Measurements from ENCODE around the gene SERF1A. TPM values are rescaled to one million over a fixed set of nuclear protein-coding genes. Genes with fewer than 3 reads are reported as not detected.
"Not testable (repeated sequence)": the region's sequence is repeated elsewhere in the genome, so short reads cannot be mapped to it uniquely, and the experiment has no call there.

Gene SERF1A
- total RNA-seq, result 1 to 10 TPM; 3.8 to 8.9 TPM

GRCh38 chr5:70900533-70901271 is at the start of gene SERF1A:
Gene SERF1A, plus strand, starts transcription at chr5:70900669. Its CDS starts 201 bp downstream, at chr5:70900870.
- H3K9ac ChIP-seq (ENCODE audit: low read depth in 2 of 2, low read length in 2 of 2); H3K4me1 ChIP-seq; H3K36me3 ChIP-seq; DNase-seq; H3K27me3 ChIP-seq; H3K9me3 ChIP-seq; H3K4me3 ChIP-seq; intact Hi-C loops (cut with DNase I); H3K27ac ChIP-seq: not testable (repeated sequence)

- H3K9ac ChIP-seq (ENCODE audit: low read depth in 2 of 2, low read length in 2 of 2); H3K27me3 ChIP-seq; H3K36me3 ChIP-seq; H3K27ac ChIP-seq; intact Hi-C loops (cut with DNase I); H3K9me3 ChIP-seq; H3K4me1 ChIP-seq; H3K4me3 ChIP-seq; DNase-seq: not testable (repeated sequence)
Measured at GRCh38 chr5:70866778-70867177, 33.7 kb upstream of the SERF1A start.

GRCh38 chr5:70870626-70871025 is 29.8 kb upstream of the SERF1A start:
- H3K27ac ChIP-seq; H3K36me3 ChIP-seq; H3K4me1 ChIP-seq; intact Hi-C loops (cut with DNase I); H3K27me3 ChIP-seq; H3K9me3 ChIP-seq; H3K4me3 ChIP-seq; DNase-seq; H3K9ac ChIP-seq (ENCODE audit: low read depth in 2 of 2, low read length in 2 of 2): not testable (repeated sequence)

GRCh38 chr5:70896076-70896475 is 4.4 kb upstream of the SERF1A start:
- intact Hi-C loops (cut with DNase I); H3K9me3 ChIP-seq; H3K4me1 ChIP-seq; H3K9ac ChIP-seq (ENCODE audit: low read depth in 2 of 2, low read length in 2 of 2); H3K27ac ChIP-seq; H3K27me3 ChIP-seq; H3K36me3 ChIP-seq; DNase-seq; H3K4me3 ChIP-seq: not testable (repeated sequence)

GRCh38 chr5:70901272-70901571 is 753 bp downstream of the SERF1A start:
- not testable (repeated sequence) for H3K9ac ChIP-seq (ENCODE audit: low read depth in 2 of 2, low read length in 2 of 2); H3K27ac ChIP-seq

GRCh38 chr5:70906624-70907023 is 6.2 kb downstream of the SERF1A start:
- H3K36me3 ChIP-seq; H3K27me3 ChIP-seq; H3K4me3 ChIP-seq; H3K9me3 ChIP-seq; H3K27ac ChIP-seq; DNase-seq; H3K4me1 ChIP-seq; H3K9ac ChIP-seq (ENCODE audit: low read depth in 2 of 2, low read length in 2 of 2); intact Hi-C loops (cut with DNase I): not testable (repeated sequence)

More at GRCh38 chr5:70901272-70901571, 753 bp downstream of the SERF1A start:
- H3K36me3 ChIP-seq; H3K27me3 ChIP-seq; intact Hi-C loops (cut with DNase I); DNase-seq; H3K4me3 ChIP-seq; H3K4me1 ChIP-seq; H3K9me3 ChIP-seq: not testable (repeated sequence)

- H3K27me3 ChIP-seq; DNase-seq; H3K9ac ChIP-seq (ENCODE audit: low read depth in 2 of 2, low read length in 2 of 2); H3K4me3 ChIP-seq; H3K9me3 ChIP-seq; intact Hi-C loops (cut with DNase I); H3K36me3 ChIP-seq; H3K27ac ChIP-seq; H3K4me1 ChIP-seq: not testable (repeated sequence)
Measured at GRCh38 chr5:70916829-70917228, 16.4 kb downstream of the SERF1A start.

GRCh38 chr5:70925211-70925562 is 24.7 kb downstream of the SERF1A start:
- H3K4me1 ChIP-seq; H3K27ac ChIP-seq; H3K4me3 ChIP-seq; H3K27me3 ChIP-seq; H3K9ac ChIP-seq (ENCODE audit: low read depth in 2 of 2, low read length in 2 of 2); H3K36me3 ChIP-seq; H3K9me3 ChIP-seq; intact Hi-C loops (cut with DNase I); DNase-seq: not testable (repeated sequence)

GRCh38 chr5:70931709-70932368 is 31.4 kb downstream of the SERF1A start:
- H3K9ac ChIP-seq (ENCODE audit: low read depth in 2 of 2, low read length in 2 of 2); H3K36me3 ChIP-seq; H3K9me3 ChIP-seq; intact Hi-C loops (cut with DNase I); H3K27ac ChIP-seq; H3K4me1 ChIP-seq; H3K27me3 ChIP-seq; H3K4me3 ChIP-seq; DNase-seq: not testable (repeated sequence)

GRCh38 chr5:70932560-70932959 is 32.1 kb downstream of the SERF1A start:
- H3K4me1 ChIP-seq; H3K27ac ChIP-seq; DNase-seq; intact Hi-C loops (cut with DNase I); H3K9ac ChIP-seq (ENCODE audit: low read depth in 2 of 2, low read length in 2 of 2); H3K4me3 ChIP-seq; H3K27me3 ChIP-seq; H3K9me3 ChIP-seq; H3K36me3 ChIP-seq: not testable (repeated sequence)

GRCh38 chr5:70953068-70953467 is 52.6 kb downstream of the SERF1A start:
- DNase-seq; H3K27ac ChIP-seq; intact Hi-C loops (cut with DNase I); H3K4me1 ChIP-seq; H3K36me3 ChIP-seq; H3K9ac ChIP-seq (ENCODE audit: low read depth in 2 of 2, low read length in 2 of 2); H3K9me3 ChIP-seq; H3K27me3 ChIP-seq; H3K4me3 ChIP-seq: not testable (repeated sequence)

Data from colonic mucosa (tissue), 4 donors.